ENCODE measurements around the gene CCDC174.
"Not testable (repeated sequence)": the region's sequence is repeated elsewhere in the genome, so short reads cannot be mapped to it uniquely, and the experiment has no call there.

CCDC174 gene

GRCh38 chr3:14651440-14652251, at the start of gene CCDC174:
Gene CCDC174, plus strand, starts transcription at chr3:14651762. Its CDS starts 75 bp downstream, at chr3:14651837.
- peak; percentile 100 for DNase-seq (ENCODE audit: low spot score)

- DNase-seq (ENCODE audit: low spot score), result no peak
Observed at GRCh38 chr3:14602006-14602803, 49.4 kb upstream of the CCDC174 start.

GRCh38 chr3:14602804-14603644, 48.5 kb upstream of the CCDC174 start:
- no peak for DNase-seq (ENCODE audit: low spot score)

- DNase-seq (ENCODE audit: low spot score), result no peak
Observed at GRCh38 chr3:14605067-14605466, 46.5 kb upstream of the CCDC174 start.

- DNase-seq (ENCODE audit: low spot score), result no peak
Observed at GRCh38 chr3:14605744-14606143, 45.8 kb upstream of the CCDC174 start.

GRCh38 chr3:14606669-14607339, 44.8 kb upstream of the CCDC174 start:
- DNase-seq (ENCODE audit: low spot score), result no peak

- DNase-seq (ENCODE audit: low spot score), result no peak
Observed at GRCh38 chr3:14608298-14608697, 43.3 kb upstream of the CCDC174 start.

- not testable (repeated sequence) for DNase-seq (ENCODE audit: low spot score)
Observed at GRCh38 chr3:14609058-14609457, 42.5 kb upstream of the CCDC174 start.

- DNase-seq (ENCODE audit: low spot score), result no peak
Observed at GRCh38 chr3:14609506-14609905, 42.1 kb upstream of the CCDC174 start.

GRCh38 chr3:14609941-14610340, 41.6 kb upstream of the CCDC174 start:
- no peak for DNase-seq (ENCODE audit: low spot score)

- DNase-seq (ENCODE audit: low spot score), result no peak
Observed at GRCh38 chr3:14614189-14614588, 37.4 kb upstream of the CCDC174 start.

- no peak for DNase-seq (ENCODE audit: low spot score)
Observed at GRCh38 chr3:14614862-14615261, 36.7 kb upstream of the CCDC174 start.

- DNase-seq (ENCODE audit: low spot score), result no peak
Observed at GRCh38 chr3:14616606-14617507, 34.7 kb upstream of the CCDC174 start.

- no peak for DNase-seq (ENCODE audit: low spot score)
Observed at GRCh38 chr3:14617508-14618023, 34.0 kb upstream of the CCDC174 start.

GRCh38 chr3:14619605-14620004, 32.0 kb upstream of the CCDC174 start:
- no peak for DNase-seq (ENCODE audit: low spot score)

GRCh38 chr3:14620512-14620911, 31.1 kb upstream of the CCDC174 start:
- no peak for DNase-seq (ENCODE audit: low spot score)

- DNase-seq (ENCODE audit: low spot score), result no peak
Observed at GRCh38 chr3:14621093-14621492, 30.5 kb upstream of the CCDC174 start.

- DNase-seq (ENCODE audit: low spot score), result no peak
Observed at GRCh38 chr3:14622368-14622767, 29.2 kb upstream of the CCDC174 start.

- no peak for DNase-seq (ENCODE audit: low spot score)
Observed at GRCh38 chr3:14623569-14624051, 28.0 kb upstream of the CCDC174 start.

GRCh38 chr3:14624498-14624897, 27.1 kb upstream of the CCDC174 start:
- no peak for DNase-seq (ENCODE audit: low spot score)
